Lower lobe of right lung (tissue), 2 donors: ENCODE data around the gene PLCB3. TPM values are rescaled to one million over a fixed set of nuclear protein-coding genes. Genes with fewer than 3 reads are reported as not detected.
A peak's percentile ranks its signal among the peaks of the same experiment; 100 is the strongest.
"Not testable (repeated sequence)": the region's sequence is repeated elsewhere in the genome, so short reads cannot be mapped to it uniquely, and the experiment has no call there.

Source experiments
- ATAC-seq, 2 donors: fragments of 200-7000 bp; cut with Tn5 transposase; one replicate each; pipeline ENCODE4 v1.9.1; 2020 to 2022; ENCODE audit warnings: mild to moderate bottlenecking in 2 of 2, moderate library complexity in 2 of 2
- DNase-seq: peaks from one replicate; pipeline ENCODE4 v3.0.0-alpha.2; 2020
- H3K27ac ChIP-seq: fragments of 200-600 bp; one replicate; pipeline ENCODE4 v1.8.0; 2022
- H3K27me3 ChIP-seq: fragments of 200-600 bp; one replicate; pipeline ENCODE4 v1.8.0; 2022; ENCODE audit warnings: low read depth
- H3K36me3 ChIP-seq: fragments of 200-600 bp; one replicate; pipeline ENCODE4 v1.8.0; 2022; ENCODE audit warnings: mild to moderate bottlenecking
- H3K4me1 ChIP-seq: fragments of 200-600 bp; one replicate; pipeline ENCODE4 v1.8.0; 2022
- H3K4me3 ChIP-seq: fragments of 200-600 bp; one replicate; pipeline ENCODE4 v1.8.0; 2022; ENCODE audit warnings: mild to moderate bottlenecking
- H3K9me3 ChIP-seq: fragments of 200-600 bp; one replicate; pipeline ENCODE4 v1.8.0; 2022
- intact Hi-C: fragments of 100-400 bp; cut with DNase I; formaldehyde crosslinking; loops from one replicate; pipeline ENCODE4 v1.11.0; 2022
- total RNA-seq: library from RNA; stranded (reverse); fragmentation: NEBNext Ultra II Directional; extraction: Animal tissue kit (Norgen Biotek cat#: 25700); gene quantifications from one replicate; pipeline ENCODE4 v1.2.1, GENCODE V29; 2021
- TF ChIP-seq, protein P1 (sequence below): fragments of 200-600 bp; IDR thresholded peaks from one replicate; pipeline ENCODE4 v1.8.0; 2022; ENCODE audit warnings: antibody characterized with exemption, mild to moderate bottlenecking
- donor health status: DM: no; HTN: yes; CAD: no; lungs with severe emphysema.

The PLCB3 gene
- total RNA-seq, 1 donor from 2014 or later, result 31.8 TPM

- peaks cover 41% of the 10 kb centered on the region for H3K4me1 ChIP-seq
- peaks cover 14% of the 10 kb centered on the region for H3K27me3 ChIP-seq
- H3K27ac ChIP-seq, result peak overlapping the region; percentile 96
- TF ChIP-seq, protein P1, sequence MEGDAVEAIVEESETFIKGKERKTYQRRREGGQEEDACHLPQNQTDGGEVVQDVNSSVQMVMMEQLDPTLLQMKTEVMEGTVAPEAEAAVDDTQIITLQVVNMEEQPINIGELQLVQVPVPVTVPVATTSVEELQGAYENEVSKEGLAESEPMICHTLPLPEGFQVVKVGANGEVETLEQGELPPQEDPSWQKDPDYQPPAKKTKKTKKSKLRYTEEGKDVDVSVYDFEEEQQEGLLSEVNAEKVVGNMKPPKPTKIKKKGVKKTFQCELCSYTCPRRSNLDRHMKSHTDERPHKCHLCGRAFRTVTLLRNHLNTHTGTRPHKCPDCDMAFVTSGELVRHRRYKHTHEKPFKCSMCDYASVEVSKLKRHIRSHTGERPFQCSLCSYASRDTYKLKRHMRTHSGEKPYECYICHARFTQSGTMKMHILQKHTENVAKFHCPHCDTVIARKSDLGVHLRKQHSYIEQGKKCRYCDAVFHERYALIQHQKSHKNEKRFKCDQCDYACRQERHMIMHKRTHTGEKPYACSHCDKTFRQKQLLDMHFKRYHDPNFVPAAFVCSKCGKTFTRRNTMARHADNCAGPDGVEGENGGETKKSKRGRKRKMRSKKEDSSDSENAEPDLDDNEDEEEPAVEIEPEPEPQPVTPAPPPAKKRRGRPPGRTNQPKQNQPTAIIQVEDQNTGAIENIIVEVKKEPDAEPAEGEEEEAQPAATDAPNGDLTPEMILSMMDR, result peak; percentile 87
- H3K36me3 ChIP-seq, result peaks cover 9% of the 10 kb centered on the region
- intact Hi-C loops, result no loop called here
- ATAC-seq (peak; percentile 66 to 72), DNase-seq (peak; percentile 97)
- peak overlapping the region; percentile 75 for H3K4me3 ChIP-seq
- no peaks in the 10 kb centered on the region for H3K9me3 ChIP-seq
Observed at GRCh38 chr11:64304316-64305072, 53.2 kb downstream of the PLCB3 start.

DNA sequence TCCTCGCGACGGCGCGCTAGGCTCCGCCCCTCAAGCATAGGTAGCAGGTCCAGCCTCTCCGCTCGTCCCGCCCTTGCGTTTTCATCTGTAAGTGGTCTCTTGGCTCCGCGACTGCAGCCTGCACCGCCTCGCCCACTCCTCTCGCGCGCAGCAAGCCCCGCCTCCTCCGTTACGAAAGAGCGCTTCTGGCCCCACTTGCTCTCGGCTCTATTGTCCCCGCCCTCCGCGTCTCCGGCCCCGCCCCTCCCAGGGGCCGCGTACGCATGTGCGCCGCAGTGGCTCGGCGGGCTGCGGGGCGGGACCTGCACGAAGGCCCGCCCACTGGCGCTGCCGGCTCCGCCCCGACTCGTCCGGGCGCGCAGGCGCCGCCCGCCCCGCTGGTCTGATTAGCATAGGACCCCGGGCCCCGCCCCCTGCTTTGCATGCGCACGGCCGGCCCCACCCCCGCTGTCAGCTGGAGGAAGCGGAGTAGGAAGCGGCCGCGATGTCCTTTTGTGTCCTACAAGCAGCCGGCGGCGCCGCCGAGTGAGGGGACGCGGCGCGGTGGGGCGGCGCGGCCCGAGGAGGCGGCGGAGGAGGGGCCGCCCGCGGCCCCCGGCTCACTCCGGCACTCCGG lies 53.9 kb downstream of the PLCB3 start, which contains the start of gene ESRRA:
Gene ESRRA (plus strand): TSS at position 450 of the 616 bp plus-strand sequence. CDS start 1,656 bp downstream, outside the sequence.
- DNase-seq (peak; percentile 100), ATAC-seq (peak; percentile 93 to 96)
- Histone ChIP-seq H3K4me1 (peaks cover 34% of the 10 kb centered on the region), H3K4me3 (peak within 1 kb of the TSS; percentile 75), H3K27me3 (peaks cover 7% of the 10 kb centered on the region), H3K9me3 (no peaks in the 10 kb centered on the region), H3K36me3 (peaks cover 9% of the 10 kb centered on the region), H3K27ac (peak within 1 kb of the TSS; percentile 96)
- TF ChIP-seq, protein P1, result no peak
- intact Hi-C loops, result no loop called here

DNA sequence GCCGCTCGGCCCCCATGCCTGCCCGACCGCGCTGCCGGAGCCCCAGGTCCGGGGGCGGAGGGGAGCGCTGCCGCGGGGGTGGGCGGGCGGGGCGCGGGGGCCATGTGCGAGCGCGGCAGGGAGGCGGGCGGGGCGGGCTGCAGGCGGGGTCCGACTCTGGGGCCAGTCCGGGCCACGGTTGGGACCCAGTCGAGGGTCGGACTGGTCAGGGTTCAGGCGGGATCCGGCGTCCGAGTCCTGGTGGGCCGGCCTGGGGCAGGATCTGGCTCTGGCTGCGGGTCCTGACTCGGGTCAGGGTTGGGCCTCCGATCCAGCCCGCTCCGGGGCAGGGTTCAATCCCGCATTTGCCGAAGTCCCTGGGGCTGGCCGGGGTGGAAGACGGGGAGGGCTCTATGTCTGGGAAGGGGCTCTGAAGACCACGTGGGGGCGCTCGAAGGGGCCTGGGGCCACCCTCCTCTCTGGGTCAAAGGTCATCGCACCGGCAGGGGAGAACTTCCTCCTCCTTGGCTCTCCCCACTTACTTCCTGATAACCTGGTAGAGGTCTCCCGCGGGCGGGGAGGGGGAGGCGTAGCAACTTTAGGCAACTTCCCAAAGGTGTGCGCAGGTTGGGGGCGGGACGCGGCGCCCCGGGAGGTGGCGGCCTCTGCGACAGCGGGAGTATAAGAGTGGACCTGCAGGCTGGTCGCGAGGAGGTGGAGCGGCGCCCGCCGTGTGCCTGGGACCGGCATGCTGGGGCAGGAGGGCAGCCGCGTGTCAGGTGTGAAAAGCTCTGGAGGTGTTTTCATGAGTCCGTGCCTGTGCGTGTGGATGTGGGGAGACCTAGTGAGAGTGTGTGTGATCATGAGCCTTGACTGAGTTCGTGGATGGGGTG lies 54.6 kb downstream of the PLCB3 start:
- Histone ChIP-seq H3K4me1 (peaks cover 26% of the 10 kb centered on the region), H3K9me3 (no peaks in the 10 kb centered on the region), H3K27ac (peak overlapping the region; percentile 87), H3K4me3 (peak overlapping the region; percentile 75), H3K27me3 (no peaks in the 10 kb centered on the region), H3K36me3 (peaks cover 9% of the 10 kb centered on the region)
- DNase-seq (peak; percentile 87), ATAC-seq (peak; percentile 25 to 41)
- TF ChIP-seq, protein P1, result peak; percentile 31
- intact Hi-C loops, result no loop called here

- Histone ChIP-seq H3K4me3 (peak overlapping the region; percentile 75), H3K27me3 (no peaks in the 10 kb centered on the region), H3K4me1 (peaks cover 22% of the 10 kb centered on the region), H3K9me3 (no peaks in the 10 kb centered on the region), H3K36me3 (peaks cover 9% of the 10 kb centered on the region), H3K27ac (peak overlapping the region; percentile 87)
- TF ChIP-seq, protein P1, result no peak
- intact Hi-C loops, result no loop called here
- no peak for ATAC-seq
- no peak for DNase-seq
Observed at GRCh38 chr11:64306563-64306875, 55.2 kb downstream of the PLCB3 start.

DNA sequence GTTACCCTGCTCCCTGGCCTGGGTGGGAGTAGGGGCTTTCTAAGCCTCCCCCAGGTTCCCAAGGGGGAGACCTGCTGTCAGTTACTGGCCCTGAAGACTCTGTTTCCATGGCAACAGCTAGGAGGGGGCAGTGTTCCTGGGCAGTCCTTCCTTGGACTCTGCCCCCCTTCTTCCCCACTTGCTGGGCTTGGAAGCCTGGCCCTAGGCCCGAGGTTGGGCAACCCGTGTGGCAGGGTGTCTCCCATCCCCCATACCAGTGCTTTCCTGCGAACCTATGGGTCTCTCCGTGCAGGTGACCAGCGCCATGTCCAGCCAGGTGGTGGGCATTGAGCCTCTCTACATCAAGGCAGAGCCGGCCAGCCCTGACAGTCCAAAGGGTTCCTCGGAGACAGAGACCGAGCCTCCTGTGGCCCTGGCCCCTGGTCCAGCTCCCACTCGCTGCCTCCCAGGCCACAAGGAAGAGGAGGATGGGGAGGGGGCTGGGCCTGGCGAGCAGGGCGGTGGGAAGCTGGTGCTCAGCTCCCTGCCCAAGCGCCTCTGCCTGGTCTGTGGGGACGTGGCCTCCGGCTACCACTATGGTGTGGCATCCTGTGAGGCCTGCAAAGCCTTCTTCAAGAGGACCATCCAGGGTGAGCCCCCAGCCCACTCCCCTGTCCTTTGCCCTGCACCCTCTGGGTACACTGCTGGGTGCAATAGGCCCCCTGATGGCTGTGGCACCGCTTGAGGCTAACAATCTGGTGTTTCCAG lies 55.7 kb downstream of the PLCB3 start:
- H3K27me3 ChIP-seq, result no peaks in the 10 kb centered on the region
- peak; percentile 74 for DNase-seq
- intact Hi-C loops, result no loop called here
- peaks cover 22% of the 10 kb centered on the region for H3K4me1 ChIP-seq
- no peaks in the 10 kb centered on the region for H3K9me3 ChIP-seq
- peak overlapping the region; percentile 87 for H3K27ac ChIP-seq
- H3K4me3 ChIP-seq, result peak overlapping the region; percentile 75
- peaks cover 9% of the 10 kb centered on the region for H3K36me3 ChIP-seq
- no peak for ATAC-seq
- TF ChIP-seq, protein P1, result no peak

GRCh38 chr11:64307795-64308194 lies 56.5 kb downstream of the PLCB3 start:
- H3K9me3 ChIP-seq, intact Hi-C loops, H3K27me3 ChIP-seq, ATAC-seq, DNase-seq, H3K27ac ChIP-seq, H3K4me3 ChIP-seq, H3K36me3 ChIP-seq: not testable (repeated sequence)
- peaks cover 22% of the 10 kb centered on the region for H3K4me1 ChIP-seq
